ENCODE measurements around the gene C19orf47. TPM values are rescaled to one million over a fixed set of nuclear protein-coding genes. Genes with fewer than 3 reads are reported as not detected.

Gene C19orf47, protein sequence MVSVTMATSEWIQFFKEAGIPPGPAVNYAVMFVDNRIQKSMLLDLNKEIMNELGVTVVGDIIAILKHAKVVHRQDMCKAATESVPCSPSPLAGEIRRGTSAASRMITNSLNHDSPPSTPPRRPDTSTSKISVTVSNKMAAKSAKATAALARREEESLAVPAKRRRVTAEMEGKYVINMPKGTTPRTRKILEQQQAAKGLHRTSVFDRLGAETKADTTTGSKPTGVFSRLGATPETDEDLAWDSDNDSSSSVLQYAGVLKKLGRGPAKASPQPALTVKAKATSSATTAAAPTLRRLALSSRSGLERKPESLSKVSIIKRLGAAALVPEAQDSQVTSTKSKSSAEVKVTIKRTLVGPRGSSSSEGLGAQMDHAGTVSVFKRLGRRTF
- total RNA-seq: 10 to 100 TPM in 1 of 5 donors, 1 to 10 TPM in 3, under 1 TPM in 1; 0.58 to 59.7 (median 4.5) TPM
- 10 to 100 TPM in 2 of 3 donors, 1 to 10 TPM in 1; 9.6 to 14.8 (median 14.4) TPM for polyA plus RNA-seq
- long read RNA-seq, donor 1, partial matches to known transcripts: 0 of 1 reads
- long read RNA-seq, donor 1, other reads (novel, unspliced or antisense): 0 of 1 reads
- long read RNA-seq, donor 2, partial matches to known transcripts: 0 of 1 reads
- long read RNA-seq, donor 2, other reads (novel, unspliced or antisense): 0 of 1 reads
- long read RNA-seq, donor 3, partial matches to known transcripts: 0 of 1 reads
- long read RNA-seq, donor 3, other reads (novel, unspliced or antisense): 0 of 1 reads
- long read RNA-seq, donor 4, partial matches to known transcripts: 0 of 1 reads
- long read RNA-seq, donor 4, other reads (novel, unspliced or antisense): 0 of 1 reads
- long read RNA-seq, donor 5: 0 reads
- long read RNA-seq, donor 6, partial matches to known transcripts: 317 of 358 reads
- long read RNA-seq, donor 6, other reads (novel, unspliced or antisense): 40 of 358 reads
- long read RNA-seq, donor 7: 0 reads
- long read RNA-seq, donor 8, partial matches to known transcripts: 0 of 1 reads
- long read RNA-seq, donor 8, other reads (novel, unspliced or antisense): 0 of 1 reads
- long read RNA-seq, donor 9: 0 reads
- long read RNA-seq, donor 10: 0 reads

DNA sequence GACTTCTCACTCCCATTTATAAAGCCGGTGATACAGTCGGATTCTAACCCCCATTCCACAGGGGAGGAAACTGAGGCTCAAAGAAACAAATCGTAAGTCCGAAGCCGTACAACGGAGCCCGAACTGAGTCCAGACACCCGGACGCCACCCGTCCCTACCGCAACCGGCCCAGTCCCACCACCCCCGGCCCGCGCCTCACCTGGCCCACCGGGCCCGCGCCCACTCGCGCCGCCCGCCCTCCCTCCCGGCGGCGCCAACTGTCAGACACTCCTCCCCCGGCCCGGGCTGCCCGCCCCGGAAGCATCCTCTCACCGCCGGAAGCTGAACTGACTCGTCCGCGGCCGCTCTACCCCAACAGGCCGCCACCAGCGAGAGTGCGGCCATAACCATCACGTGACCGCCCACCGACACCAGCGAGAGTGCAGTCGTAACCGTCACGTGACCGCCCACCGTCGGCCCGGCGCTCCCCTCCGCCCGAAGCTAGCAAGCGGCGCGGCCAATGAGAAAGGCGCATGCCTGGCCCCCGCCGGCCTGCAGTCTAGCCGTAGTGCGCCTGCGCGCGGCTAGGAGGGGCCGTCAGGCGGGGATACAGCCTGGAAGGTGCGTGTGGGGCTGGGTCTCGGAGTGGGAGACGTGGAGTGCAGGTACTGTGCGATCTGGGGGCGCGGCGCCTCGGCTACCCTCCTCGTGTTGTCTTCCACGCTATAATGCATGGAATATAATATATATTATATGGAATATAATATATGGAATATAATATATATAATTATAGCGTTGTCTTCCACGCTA is at the start of gene C19orf47, which contains the start of gene PLD3:
TSS of gene C19orf47 (minus strand) at position 273 of the 789 bp plus-strand sequence. CDS start 6,540 bp downstream, outside the sequence.
TSS of gene PLD3 (plus strand) at position 571 of the 789 bp plus-strand sequence. CDS start 17,789 bp downstream, outside the sequence.
- Histone ChIP-seq H3K4me1 (peaks cover 14 to 41% (median 30%) of the 10 kb centered on the region in 4 donors), H3K27ac (peak within 1 kb of the TSS; percentile 75 to 87 (median 80)), H3K4me3 (peak within 1 kb of the TSS; percentile 64 to 86 (median 70)), H3K36me3 (peaks cover 0 to 5% (median under 1%) of the 10 kb centered on the region in 4 donors), H3K9me3 (no peaks in the 10 kb centered on the region), H3K27me3 (no peaks in the 10 kb centered on the region)
- DNase-seq: peak; percentile 99 to 100
- WGBS, 5 donors: 0 to 1% (median 0%) methylated on average over 30 to 77 of the region's 77 CpGs
- TF ChIP-seq POLR2AphosphoS5 (IDR thresholded peaks at IDR 0.05): peak; percentile 93 to 99 (median 95)
- TF ChIP-seq POLR2A (IDR thresholded peaks at IDR 0.05): peak in 2 of 4 donors; percentile 68 to 82
- no peak for TF ChIP-seq CTCF (IDR thresholded peaks at IDR 0.05)
- intact Hi-C loops (cut with DNase I; ENCODE audit: low total_unique reads): no loop called here

DNA sequence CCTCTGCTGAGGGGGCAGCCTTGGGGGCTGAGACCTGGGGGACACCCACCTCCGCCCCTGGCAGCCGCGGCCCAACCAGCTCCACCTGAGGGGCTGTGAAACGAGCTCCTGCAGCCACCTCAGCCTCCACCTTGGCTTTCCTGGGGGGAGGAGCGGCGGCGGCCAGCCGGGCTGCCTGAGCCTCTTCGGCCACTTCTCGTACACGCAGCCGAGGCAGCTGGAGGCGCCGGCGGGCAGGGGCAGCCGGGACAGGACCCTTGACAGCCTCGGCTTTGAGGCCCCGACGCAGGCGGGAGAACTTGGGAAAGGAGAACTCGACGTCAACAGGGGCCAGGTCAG is 49.3 kb upstream of the C19orf47 start:
- intact Hi-C loops (cut with DNase I; ENCODE audit: low total_unique reads): no loop called here
- H3K4me1 ChIP-seq: peaks cover 0 to 18% (median 3%) of the 10 kb centered on the region in 4 donors
- DNase-seq: no peak
- no peaks in the 10 kb centered on the region for H3K9me3 ChIP-seq
- H3K27me3 ChIP-seq: no peaks in the 10 kb centered on the region
- WGBS, 5 donors: 92 to 97% (median 96%) methylated on average over 21 to 22 of the region's 22 CpGs
- H3K36me3 ChIP-seq: peaks cover 0 to 21% (median 11%) of the 10 kb centered on the region in 4 donors
- TF ChIP-seq EP300 (IDR thresholded peaks at IDR 0.05): no peak
- no peak for TF ChIP-seq POLR2AphosphoS5 (IDR thresholded peaks at IDR 0.05)
- no peak for TF ChIP-seq POLR2A (IDR thresholded peaks at IDR 0.05)
- TF ChIP-seq CTCF (IDR thresholded peaks at IDR 0.05): no peak
- H3K27ac ChIP-seq: no peak overlapping the region
- no peak overlapping the region for H3K4me3 ChIP-seq

DNA sequence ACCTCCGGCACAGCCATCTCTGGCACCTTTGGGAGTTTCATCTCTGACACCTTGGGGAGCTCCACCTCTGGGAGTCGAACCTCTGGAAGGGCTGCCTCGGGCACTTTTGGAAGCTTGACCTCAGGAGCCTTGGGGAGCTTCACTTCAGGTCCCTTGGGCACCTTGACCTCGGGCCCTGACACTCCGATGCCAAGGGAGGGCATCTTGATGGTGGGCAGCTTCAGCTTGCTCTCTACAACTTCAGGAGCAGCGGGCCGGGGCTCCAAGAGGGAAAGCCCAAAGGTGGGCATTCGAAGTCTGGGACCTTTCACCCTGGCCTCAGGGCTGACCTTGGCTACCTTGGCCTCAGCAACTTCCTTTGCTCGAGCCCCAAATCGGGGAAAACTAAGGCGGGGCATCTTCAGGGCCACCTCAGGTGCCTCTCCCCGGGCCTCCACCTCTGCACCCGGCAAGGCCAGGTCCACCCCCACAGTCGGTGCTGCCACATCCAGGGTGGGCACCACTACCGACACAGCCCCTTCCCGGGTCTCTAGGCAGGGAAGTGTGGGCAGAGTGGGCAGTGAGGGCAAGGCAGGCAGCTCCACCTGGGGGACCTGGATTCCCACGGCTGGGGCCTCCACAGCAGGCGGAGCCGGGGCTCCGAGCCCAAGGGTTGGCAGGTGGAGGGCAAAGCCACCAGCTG is 48.8 kb upstream of the C19orf47 start:
- H3K4me3 ChIP-seq: no peak overlapping the region
- 87 to 98% (median 89%) methylated on average over 9 to 20 of the region's 20 CpGs for WGBS, 5 donors
- no peaks in the 10 kb centered on the region for H3K9me3 ChIP-seq
- TF ChIP-seq POLR2A (IDR thresholded peaks at IDR 0.05) (no peak), EP300 (IDR thresholded peaks at IDR 0.05) (no peak), CTCF (IDR thresholded peaks at IDR 0.05) (no peak), POLR2AphosphoS5 (IDR thresholded peaks at IDR 0.05) (no peak)
- peaks cover 0 to 21% (median 11%) of the 10 kb centered on the region in 4 donors for H3K36me3 ChIP-seq
- intact Hi-C loops (cut with DNase I; ENCODE audit: low total_unique reads): no loop called here
- H3K4me1 ChIP-seq: peaks cover 0 to 18% (median 3%) of the 10 kb centered on the region in 4 donors
- no peaks in the 10 kb centered on the region for H3K27me3 ChIP-seq
- DNase-seq: no peak
- no peak overlapping the region for H3K27ac ChIP-seq
